GM18520 (cell line): ENCODE measurements around the gene KIF1A.

ENCODE experiments used
- ATAC-seq: cut with Tn5 transposase; IDR thresholded peaks from one replicate; pipeline ENCODE4 v1.9.1; 2021; ENCODE audit not compliant: unreplicated experiment

KIF1A gene, protein sequence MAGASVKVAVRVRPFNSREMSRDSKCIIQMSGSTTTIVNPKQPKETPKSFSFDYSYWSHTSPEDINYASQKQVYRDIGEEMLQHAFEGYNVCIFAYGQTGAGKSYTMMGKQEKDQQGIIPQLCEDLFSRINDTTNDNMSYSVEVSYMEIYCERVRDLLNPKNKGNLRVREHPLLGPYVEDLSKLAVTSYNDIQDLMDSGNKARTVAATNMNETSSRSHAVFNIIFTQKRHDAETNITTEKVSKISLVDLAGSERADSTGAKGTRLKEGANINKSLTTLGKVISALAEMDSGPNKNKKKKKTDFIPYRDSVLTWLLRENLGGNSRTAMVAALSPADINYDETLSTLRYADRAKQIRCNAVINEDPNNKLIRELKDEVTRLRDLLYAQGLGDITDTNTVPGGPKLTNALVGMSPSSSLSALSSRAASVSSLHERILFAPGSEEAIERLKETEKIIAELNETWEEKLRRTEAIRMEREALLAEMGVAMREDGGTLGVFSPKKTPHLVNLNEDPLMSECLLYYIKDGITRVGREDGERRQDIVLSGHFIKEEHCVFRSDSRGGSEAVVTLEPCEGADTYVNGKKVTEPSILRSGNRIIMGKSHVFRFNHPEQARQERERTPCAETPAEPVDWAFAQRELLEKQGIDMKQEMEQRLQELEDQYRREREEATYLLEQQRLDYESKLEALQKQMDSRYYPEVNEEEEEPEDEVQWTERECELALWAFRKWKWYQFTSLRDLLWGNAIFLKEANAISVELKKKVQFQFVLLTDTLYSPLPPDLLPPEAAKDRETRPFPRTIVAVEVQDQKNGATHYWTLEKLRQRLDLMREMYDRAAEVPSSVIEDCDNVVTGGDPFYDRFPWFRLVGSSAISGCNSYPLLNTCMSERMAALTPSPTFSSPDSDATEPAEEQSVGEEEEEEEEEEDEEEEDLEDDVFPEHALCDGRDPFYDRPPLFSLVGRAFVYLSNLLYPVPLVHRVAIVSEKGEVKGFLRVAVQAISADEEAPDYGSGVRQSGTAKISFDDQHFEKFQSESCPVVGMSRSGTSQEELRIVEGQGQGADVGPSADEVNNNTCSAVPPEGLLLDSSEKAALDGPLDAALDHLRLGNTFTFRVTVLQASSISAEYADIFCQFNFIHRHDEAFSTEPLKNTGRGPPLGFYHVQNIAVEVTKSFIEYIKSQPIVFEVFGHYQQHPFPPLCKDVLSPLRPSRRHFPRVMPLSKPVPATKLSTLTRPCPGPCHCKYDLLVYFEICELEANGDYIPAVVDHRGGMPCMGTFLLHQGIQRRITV (N-terminal part only)

DNA sequence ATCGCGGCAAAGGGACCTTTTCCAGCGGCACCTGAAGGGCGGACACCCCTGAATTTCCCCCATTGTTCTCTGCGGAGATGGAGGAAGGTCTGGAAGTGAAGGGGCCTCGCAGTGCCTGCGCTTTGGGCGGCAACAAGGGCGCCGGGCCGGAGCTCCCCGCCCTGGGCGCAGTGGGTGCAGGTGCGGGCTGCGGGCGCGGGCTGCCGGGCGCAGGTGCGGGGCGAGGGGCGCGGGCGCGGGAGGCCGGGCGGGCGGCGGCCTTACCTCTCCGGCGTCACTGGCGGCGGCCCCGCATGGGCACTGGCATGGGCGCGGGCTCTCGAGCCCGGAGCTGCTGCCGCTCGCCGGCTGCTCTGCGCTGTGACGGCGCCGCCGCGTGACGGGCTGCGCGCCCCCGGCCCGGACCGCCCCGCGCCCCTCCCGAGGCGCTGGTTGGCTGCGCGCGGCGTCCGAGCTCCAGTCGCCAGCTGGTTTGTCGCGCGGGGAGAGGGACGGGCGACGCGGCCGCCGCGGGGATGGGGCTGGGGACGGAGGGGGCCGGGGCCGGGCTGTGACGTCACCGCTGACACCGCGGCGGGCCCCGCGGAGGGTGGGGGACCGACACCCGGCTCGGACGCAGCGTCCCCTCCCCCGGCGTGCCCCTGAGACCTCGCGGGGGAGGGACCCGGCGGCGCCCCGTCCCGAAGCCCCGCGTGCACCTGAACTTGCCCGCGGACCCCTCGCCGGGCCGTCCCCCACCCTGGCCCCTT lies at the start of gene KIF1A:
KIF1A (minus strand) TSS at position 362 of the 749 bp plus-strand sequence. CDS start 22,467 bp downstream, outside the sequence.
- no peak for ATAC-seq

DNA sequence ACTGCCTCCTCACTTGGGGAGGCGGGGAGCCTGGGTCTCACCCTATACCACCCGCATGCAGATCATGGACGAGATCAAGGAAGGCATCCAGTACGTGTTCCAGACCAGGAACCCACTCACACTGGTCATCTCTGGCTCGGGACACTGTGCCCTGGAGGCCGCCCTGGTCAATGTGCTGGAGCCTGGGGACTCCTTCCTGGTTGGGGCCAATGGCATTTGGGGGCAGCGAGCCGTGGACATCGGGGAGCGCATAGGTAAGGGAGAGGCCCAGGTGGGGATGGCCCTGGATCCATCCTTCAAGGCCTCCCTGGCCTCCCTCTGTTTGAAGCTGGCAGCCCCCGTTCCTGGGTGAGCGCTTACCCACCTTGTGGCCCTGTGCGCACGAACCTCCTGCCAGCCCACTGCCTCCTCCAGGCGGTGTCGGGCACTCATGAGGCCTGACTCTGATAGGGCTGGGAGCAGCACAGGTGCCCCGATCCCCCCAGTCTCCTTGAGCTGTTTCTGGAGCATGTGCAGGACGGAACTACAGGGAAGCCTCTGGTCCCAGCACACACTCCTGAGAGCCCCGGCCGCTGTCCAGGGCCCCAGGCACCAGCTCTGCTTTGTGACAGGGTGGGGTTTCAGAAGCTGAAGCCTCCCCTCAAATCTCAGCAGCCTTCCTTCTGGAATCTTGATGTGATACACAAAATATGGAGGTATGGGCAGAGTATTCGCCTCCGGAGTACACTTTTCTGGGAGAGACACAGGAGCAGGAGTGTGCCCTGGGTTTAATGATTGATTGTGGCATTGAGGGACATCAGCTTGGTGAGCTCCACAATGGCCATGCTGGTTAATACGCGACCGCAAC lies 49.3 kb upstream of the KIF1A start:
- ATAC-seq, result no peak

DNA sequence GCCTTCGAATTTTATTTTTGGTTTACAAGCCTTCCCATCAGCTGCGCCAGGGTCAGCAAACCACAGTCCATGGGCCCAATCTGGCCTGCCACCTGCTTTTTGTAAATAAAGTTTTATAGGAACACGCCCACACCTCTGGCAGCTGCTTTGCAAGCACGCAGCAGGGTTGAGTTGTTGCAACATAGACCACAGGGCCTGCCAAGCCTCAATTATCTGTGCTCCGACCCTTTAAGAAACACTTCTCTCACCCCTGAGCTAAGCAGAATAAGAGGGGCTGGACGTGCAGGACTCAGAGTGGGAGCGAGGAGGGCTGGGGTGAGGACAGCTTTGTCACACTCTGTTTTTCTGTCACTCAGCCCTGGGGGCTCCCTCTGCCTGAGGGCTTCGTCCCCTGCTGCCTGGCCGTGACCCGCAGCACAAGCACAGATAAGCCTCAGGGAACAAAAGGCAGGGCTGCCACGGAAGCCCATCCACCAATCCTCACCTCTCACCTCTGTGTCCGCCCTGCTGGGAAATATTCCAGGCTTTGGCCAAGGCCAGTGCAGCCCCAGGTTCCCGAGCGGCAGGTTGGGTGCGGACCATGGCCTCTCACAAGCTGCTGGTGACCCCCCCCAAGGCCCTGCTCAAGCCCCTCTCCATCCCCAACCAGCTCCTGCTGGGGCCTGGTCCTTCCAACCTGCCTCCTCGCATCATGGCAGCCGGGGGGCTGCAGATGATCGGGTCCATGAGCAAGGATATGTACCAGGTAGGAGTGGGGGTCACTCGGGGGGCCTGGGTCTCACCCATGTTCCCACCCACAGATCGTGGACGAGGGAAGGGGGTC lies 48.5 kb upstream of the KIF1A start, which contains the start of gene AGXT:
AGXT (plus strand) TSS at position 539 of the 823 bp plus-strand sequence; CDS start at position 581, 42 bp downstream.
- ATAC-seq, result no peak

DNA sequence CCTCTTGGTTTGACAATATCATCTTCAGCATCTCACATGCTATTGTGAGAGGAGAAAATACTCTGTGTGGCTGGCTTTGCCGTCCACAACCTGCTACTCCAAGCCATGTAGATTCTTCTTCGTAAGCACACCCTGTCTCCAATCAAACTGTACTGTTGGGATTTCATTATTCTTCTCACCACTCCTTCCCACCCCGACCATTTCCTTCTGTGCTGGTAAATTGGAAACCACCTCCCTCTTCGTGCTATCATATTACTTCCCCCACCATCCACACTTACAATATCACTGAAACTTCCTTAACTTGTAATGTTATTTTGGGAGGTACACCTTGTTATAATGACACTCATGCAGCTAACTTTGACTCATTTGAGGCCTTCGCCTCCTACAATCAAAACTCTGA lies 45.4 kb upstream of the KIF1A start:
- ATAC-seq, result no peak

DNA sequence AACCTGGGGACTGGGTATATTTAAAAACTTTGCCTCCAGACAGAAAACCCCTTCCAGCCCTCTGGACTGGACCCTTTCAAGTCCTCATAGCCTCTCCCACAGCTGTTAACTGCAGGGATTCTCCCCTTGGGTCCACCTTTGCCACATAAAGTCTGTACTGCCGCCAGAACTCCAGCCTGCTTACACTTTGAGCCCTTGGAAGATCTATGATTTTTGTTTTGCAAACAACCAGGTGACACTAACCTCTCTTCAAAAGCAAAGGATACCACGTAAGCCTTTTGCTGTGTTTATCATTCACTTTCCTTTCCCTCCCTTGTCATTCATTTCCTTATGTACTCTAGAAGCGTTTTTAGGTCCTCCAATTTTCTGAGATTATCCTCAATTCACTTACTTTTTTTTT lies 44.5 kb upstream of the KIF1A start:
- ATAC-seq, result no peak

DNA sequence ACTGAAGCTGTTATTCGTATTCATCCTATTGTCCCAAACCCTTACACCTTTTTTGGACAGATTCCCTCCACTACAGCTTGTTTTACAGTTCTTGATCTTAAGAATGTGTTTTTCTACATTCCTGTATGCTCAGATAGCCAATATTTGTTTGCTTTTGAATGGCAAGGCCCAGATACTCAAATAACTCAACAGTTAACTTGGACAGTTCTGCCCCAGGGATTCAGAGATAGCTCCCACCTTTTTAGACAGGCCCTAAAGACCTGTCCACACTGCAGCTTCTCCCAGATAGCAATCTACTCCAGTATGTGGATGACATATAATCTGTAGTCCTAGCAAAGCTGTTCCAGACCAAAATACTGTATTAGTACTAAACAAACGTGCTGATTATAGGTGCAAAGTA lies 41.5 kb upstream of the KIF1A start:
- ATAC-seq, result no peak

DNA sequence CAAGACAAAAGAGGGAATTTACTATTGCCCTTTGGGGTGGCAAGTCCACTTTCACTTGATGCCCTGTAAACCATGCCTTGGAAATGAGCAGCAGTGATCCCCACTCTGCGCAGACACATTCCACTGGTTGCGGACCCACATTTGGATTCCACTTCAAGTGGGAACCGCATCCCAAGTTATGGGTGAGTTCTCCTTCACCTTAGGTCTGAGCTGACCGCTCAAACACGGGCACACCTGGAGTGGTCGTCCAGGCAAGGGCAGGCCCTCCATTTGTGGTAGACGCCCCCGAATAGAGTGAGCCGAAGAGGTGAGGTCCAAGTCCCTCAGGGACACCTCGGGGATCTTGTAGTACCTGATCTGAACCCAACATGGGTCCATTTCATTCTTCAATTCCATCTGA lies 38.9 kb upstream of the KIF1A start:
- ATAC-seq, result no peak

DNA sequence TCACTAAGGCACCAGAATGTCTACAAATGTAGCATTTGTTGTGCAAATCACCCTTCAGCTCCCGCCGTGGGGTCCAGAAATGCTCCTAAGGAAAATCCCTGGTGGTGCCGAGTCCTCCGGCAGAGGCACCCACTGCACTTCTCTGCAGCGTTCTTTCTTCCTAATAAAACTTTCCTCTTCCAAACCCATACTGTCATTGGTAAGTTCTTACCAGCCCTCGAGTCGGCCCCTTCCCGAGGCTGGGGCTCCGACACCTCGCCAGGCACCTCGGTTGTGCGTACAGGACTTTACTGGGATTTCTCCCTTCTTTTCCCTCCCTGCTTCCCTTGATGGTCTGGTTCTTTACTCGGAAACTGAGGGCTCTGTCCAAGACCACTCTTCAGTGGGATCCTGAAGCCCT lies 38.3 kb upstream of the KIF1A start:
- ATAC-seq, result no peak

DNA sequence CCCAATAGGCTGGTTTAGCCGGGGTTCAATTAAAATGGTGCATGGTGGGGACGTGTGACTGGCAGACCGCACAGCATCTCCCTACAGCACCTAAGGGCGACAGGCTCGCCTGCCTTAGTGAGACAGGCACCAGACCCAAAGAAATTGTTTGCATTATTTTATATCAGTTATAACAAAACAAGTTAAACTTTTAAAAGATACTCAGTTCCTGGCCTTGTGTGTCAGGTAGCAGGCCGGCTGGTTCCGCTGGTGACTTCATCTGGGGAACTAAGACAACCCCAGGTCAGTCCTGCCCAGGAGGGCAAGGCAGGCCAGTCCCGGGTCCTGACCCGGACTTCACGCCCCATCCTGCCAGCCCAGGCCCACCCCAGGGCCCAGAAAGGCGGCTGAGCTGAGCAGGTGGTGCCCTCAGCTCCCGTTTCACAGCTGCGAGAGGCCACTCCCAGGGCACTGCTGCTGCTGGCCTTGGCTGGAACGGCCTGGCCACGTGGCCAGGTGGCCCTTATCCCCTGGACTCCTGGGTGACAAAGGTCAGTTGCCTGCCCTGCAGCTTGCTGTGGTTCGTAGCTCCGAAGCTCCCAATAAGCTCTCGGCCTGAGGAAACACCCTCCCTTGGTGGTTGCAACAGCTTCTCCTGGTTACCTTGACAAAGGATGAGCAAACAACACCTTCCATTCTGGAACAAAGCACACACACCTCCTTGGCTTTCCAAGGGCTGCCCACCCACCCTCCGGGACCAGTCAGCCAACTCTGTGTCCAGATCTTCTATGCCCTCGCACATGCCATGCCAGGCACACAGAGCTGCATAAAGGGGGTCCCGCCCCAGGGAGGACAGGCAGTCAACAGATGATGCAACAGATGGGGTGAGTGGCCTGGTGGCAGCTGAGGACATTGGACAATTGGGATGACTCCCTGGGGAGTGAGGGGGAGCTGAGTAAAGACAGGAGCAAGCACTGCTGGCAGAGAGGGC lies 37.3 kb upstream of the KIF1A start:
- no peak for ATAC-seq

DNA sequence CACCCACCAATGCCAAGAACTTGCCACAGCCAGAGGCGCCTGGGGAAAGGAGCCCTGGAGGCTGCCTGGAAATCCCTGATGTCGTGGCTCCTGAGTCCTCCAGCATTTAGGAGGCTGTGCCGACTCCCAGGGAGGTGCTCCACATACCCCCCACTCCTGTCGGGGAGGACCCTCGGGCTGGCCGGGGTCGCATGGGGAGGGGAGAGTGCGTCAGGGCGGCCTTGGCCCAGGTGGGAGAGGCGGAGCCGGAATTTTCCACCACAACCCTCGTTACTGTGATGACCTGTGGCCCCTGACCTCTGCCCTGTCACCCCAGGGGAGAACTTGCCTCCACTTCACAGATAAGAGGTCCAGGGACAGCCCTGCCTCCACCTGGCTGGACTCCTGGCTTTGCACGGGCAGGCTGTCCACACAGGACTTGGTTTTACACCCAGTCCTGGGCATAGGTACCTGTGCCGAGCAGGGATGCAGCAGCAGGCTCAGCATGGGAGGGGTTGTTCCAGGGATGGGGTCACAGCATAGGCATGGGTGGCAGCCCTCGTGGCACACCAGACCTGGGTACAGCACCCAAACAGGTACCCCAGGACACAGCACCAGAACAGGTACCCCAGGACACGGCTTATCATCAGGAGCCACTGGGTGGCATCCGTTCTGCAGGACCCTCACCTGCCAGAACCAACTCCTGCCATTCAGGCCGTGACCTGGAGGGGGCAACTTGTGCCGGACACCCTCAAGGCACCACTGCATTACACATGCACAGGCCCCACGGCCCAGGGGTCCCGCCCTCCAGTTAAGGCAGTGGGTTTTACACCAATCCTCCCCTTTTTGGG lies 36.3 kb upstream of the KIF1A start:
- ATAC-seq, result no peak

DNA sequence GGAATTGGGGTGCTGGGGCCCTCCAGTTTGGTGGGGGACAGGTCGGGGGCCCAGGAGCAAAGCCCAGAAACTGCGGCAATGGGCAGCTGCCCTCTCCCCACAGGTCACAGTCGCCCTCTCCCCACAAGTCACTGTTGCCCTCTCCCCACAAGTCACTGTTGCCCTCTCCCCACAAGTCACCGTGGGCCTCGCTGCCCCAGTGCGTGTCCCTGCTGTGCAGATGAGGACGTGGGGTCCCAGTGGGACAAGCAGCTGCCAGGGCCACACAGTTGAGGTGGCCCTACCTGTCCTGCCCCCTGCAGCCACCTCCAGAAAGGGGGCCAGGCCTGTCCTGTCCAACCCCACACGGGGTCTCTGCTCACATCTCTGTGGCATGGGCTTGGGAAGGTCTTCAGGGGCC lies 35.7 kb upstream of the KIF1A start:
- no peak for ATAC-seq

DNA sequence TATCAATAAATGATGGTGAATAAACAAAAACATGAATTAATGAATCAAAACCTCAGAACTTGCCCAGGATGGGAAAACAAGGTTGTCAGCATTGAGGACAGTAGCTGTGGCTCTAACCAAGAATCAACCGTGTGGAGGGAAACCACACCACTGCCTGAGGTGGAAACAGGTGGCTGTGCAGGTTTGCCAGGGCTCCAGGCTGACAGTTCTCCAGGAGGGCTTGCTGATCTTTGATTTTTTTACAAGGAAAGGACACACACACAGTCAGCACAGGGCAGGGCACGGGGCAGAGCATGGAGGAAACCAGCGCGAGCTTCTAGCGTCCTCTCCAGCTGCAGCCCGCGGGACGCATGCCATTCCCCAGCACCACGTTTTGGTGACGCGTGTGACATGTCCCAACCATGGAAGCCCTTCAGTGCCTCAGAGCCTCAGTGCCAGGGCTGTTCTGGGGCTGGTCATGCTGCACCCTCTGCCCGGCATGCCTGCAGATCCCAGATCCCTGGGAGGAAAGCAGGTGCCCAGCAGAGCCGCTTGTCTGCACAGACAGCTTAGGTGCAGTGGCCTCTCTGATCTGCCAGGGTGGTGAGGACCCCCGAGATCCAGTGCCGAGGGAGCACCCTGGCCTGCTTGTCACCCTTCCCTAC lies 32.8 kb upstream of the KIF1A start:
- ATAC-seq, result no peak

DNA sequence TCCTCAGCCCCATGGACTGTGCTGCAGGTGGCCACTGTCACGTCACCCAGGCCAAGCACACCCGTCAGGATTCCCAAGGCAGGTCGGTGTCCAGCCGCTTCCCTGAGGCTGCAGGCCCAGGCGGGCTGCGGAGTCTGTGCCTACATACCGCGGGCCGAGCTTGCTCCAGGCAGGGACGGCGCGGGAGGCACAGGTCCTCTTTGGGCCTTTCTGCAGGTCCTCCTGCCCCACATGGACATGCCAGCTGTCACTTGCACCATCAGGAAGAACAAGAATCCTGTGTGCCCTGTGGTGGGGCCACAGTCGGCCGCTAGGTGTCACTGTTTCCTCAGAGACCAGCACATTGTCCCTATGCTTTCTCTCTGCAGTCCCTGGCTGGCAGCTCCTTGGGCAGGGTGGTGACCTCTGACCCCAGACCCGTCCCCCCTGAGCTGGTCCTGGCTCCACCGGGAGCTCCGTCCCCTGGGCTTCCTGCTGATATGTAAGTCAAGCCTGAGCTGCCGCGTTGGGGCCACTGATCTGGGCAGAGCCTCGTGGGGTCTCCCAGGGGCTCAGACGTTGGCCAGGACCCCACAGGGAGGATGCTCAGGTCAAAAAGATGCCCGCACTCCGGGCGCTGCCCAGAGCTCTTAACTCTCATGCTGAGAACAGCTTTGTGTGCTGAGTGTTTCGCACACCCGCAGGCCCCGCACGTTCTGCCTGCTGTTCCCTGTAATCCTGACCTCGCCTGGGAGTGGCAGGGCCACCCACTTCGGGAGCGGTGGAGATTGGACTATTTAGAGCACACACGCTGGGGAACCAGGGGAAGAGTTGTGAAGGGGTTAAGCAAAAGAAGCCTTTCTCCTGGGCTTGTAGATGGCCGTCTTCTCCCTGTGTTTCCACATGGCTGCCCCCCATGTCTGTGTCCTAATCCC lies 31.3 kb upstream of the KIF1A start:
- no peak for ATAC-seq

DNA sequence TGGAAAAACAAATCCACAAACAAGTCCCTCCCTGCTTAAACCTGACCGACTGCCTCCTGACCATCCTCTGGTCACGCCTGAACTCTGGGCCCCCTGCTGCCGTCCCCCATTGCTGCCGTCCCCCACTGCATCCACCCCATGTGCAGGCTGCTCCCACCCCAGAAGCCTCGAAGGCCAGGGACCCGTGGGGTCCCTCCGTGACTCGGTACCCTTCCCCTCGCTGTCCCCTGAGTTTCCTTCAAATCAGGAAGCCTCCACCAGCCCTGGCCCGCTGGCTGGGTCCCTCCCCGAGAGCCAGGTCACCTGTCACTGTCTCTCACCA lies 30.7 kb upstream of the KIF1A start:
- ATAC-seq, result no peak

DNA sequence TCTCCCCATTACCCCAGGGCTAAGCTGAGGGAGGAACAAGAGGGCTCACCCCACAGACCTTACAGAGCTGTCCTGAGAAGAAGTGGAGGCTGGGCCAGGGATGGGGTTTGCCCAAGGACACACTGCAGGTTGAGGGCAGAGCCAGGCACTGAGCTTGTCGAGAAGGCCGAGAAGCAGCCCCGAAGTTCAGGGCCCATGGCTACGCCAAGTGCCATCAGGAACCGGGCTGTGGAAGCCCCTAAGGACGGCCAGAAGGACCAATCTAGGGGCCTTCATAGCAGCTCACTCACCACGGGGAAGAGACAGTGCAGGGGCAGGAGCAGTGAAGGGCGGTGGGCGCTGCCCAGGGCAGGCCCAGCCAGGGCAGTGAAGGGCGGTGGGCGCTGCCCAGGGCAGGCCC lies 30.0 kb upstream of the KIF1A start:
- ATAC-seq, result no peak
